GM18511 (cell line): ENCODE measurements around the gene MINDY3.
"Not testable (repeated sequence)": the region's sequence is repeated elsewhere in the genome, so short reads cannot be mapped to it uniquely, and the experiment has no call there.

Experiments
- ATAC-seq: cut with Tn5 transposase; IDR thresholded peaks from one replicate; pipeline ENCODE4 v1.9.1; 2021; ENCODE audit warnings: mild to moderate bottlenecking, moderate library complexity; ENCODE audit not compliant: unreplicated experiment

The MINDY3 gene

GRCh38 chr10:15857107-15857575 lies 3.2 kb downstream of the MINDY3 start:
- ATAC-seq = no peak

- no peak for ATAC-seq
These were observed 3.8 kb downstream of the MINDY3 start for GRCh38 chr10:15856328-15857015.

DNA sequence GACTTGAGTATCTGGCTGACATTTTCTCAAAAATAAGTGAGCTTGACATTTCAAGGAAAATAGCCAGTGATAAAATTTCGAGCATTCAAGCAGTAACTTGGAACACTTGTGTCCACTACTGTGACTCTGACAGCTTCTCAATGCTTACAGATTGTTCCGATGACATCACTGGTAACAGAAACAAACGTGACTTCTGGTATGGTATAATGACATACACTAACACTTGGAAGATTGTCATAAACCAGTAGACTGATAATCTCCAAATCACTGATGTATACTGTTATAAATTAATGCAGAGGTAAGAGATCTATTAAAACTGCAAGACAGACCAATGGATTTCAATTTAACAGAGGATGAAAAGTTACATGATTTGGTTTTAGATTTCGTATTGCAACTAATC lies 6.5 kb downstream of the MINDY3 start:
- ATAC-seq = no peak

DNA sequence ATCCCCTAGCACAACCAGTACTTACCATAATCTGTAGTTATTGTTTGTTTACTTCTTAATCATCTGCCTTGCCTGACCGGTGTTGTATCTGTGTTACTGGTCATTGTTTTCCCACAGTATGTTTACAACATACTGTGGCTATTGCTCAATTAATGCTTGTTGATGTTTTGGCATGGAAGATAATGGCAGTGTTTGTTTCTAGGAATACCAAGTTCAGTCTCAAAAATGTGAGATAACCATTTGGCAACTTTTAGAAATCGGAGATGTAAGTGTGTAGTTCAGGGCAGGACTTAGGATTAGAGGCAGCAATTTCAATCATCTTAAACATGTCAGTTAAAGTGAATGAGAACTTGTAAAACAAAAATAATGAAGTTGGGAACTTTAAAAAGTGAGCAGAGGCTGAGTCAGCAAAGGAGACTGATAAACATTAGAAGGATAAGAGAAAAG lies 8.2 kb downstream of the MINDY3 start:
- no peak for ATAC-seq

DNA sequence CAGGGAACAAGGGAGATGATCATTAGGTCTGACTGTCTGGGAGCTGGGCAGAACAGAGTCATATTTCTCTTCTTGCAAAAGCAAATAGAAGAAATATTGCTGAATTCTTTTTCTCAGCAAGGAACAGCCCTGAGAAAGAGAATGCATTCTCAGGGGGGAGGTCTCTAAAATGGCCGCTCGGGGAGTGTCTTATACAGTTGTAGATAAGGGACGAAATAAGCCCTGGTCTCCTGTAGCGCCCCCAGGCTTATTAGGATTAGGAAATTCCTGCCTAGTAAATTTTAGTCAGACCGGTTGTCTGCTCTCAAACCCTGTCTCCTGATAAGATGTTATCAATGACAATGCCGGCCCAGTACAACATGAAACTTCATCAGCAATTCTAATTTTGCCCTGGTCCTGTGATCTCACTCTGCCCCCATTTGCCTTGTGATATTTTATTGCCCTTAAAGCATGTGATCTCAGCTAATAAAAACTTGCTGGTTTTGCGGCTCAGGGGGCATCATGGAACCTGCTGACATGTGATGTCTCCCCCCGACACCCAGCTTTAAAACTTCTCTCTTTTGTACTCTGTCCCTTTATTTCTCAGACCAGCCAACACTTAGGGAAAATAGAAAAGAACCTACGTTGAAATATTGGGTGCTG lies 9.8 kb downstream of the MINDY3 start:
- not testable (repeated sequence) for ATAC-seq

GRCh38 chr10:15849316-15849715 lies 11.0 kb downstream of the MINDY3 start:
- ATAC-seq = no peak

- ATAC-seq = no peak
These were observed 12.8 kb downstream of the MINDY3 start for GRCh38 chr10:15847481-15847880.

DNA sequence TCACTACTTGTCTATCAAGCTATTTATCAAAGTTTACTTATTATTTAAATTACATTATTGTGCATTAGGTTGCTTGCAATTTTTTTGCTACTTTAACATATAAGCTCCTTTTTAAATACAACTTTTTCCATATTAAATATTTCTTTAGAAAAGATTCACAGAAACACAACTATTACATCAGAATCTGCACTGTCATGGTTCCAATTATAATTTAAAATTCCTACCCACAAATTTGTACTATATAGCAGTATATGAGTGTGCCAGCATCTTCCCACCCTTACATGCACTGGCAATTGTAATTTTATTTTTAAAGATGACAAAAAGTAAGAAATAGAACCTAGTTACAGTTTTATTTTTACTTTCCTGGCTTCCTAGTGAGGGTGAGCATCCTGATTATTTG lies 15.8 kb downstream of the MINDY3 start:
- no peak for ATAC-seq

GRCh38 chr10:15843695-15844094 lies 16.6 kb downstream of the MINDY3 start:
- ATAC-seq = no peak

- no peak for ATAC-seq
These were observed 17.6 kb downstream of the MINDY3 start for GRCh38 chr10:15842556-15843169.

- ATAC-seq = no peak
These were observed 18.6 kb downstream of the MINDY3 start for GRCh38 chr10:15841696-15842095.

DNA sequence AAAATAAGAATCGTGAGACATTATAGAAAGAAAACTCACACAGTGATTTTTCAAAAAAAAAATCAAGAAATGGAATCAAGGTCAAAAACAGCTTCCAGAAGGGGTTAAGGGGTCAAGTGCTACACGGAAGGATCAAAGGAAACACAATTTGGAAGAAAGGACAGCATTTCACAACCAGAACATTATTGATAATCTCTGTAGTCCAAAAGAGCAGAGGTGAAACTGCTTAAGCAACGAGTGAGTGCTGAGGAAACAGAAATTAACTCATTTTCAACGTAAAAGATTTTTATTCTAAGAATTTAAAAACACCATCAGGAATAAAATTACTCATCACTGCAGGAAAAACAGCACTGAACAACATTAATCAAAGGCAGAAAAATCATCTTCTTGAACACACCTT lies 23.5 kb downstream of the MINDY3 start:
- no peak for ATAC-seq

DNA sequence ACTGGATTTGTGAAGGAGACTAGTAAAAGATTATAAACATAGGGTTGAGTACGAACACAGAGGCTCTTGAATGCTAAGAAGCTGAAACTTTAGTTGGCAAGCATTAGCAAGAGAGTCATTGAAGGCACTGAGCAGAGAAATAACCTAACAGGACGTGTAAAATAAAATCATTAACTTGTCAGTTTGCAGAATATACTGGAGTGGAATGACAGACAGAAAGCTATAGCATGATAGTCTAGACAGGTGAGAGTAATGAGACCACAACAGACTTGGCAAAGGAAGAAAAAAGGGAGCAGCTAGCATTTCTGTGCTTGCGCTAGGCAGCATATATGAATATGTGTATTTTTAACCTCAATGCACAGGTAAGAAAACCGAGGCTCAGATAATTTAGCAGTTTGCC lies 30.8 kb downstream of the MINDY3 start:
- no peak for ATAC-seq

- ATAC-seq = no peak
These were observed 35.8 kb downstream of the MINDY3 start for GRCh38 chr10:15824498-15824897.

GRCh38 chr10:15822131-15822530 lies 38.2 kb downstream of the MINDY3 start:
- ATAC-seq = no peak

- ATAC-seq = no peak
These were observed 39.1 kb downstream of the MINDY3 start for GRCh38 chr10:15821046-15821683.

DNA sequence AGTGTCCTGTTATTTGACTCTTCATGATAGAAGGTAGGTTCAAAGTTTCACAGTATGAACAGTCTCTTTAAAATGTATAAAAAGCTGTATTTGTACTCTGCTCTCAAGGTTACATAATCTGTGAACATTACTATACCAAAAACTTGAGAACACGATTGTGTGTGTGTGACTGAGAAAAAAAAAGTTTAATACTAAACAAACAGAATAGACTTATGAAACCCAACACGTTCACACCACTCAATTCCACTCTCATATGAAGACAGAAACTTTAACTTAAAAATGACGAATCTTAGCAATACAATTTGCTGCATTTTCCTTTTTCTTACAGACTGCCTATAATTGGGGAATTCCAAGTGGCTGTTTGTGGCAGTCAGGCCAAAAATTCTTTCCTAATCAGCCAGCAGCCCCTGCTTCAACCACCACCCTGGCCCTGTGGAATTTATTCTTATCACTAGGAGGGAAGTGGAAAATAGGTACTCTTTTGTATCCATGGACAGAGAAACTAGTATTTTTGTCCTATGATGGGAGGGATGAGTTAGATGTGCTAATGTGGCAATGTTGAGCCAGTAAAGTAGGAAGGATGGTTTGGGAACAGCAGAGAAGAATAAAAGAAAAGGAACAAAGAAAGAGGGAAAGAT lies 42.8 kb downstream of the MINDY3 start:
- ATAC-seq = no peak

GRCh38 chr10:15815242-15815885 lies 44.9 kb downstream of the MINDY3 start:
- no peak for ATAC-seq

DNA sequence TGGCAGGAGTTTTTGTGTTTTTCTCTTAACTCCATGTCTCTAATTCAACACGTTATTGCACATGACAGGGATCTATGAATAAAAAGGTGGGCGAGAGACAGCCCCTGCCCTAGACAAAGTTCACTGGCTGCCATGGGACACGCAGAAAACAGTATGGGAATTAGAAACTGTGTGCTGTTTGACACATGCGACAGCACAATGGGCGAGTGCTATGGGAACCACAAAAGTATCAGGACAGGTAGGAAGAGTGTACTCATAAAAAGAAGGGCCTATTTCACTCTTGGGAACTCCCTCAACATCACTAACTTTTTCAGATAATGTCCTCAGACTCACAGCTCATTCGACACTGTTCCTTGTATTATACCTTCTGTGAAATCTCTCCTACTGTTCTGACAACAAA lies 45.7 kb downstream of the MINDY3 start:
- ATAC-seq = no peak

- no peak for ATAC-seq
These were observed 46.9 kb downstream of the MINDY3 start for GRCh38 chr10:15813415-15813814.

DNA sequence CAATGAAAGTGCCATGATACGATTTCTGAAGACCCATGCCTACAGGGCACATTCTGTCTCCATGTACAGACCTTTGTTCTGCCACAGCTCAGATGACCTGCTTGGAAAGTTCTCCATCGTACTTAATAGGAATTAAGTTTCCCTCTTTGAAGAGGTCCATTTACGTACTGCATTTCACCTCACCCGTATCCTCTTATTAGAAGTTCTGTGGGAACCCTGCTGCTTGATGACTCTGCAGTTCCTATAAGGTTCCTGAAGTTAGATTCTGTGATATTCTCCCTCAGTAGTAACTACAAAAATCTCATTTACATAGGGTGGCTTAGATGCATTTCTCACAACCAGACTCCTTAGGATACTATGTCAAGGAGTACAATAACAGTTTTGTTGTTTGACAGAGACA lies 50.9 kb downstream of the MINDY3 start:
- ATAC-seq = no peak
